Activated naive CD4-positive, alpha-beta T cell treated with anti-CD3 and anti-CD28 coated beads, Interleukin-2, amount 50 U/mL, for 24 hours (primary cell): ENCODE measurements around the gene ADAMTS17.
A peak's percentile ranks its signal among the peaks of the same experiment; 100 is the strongest.

Experiments used
- H3K27ac Mint-ChIP-seq: one replicate; pipeline ENCODE4 v1.8.0; 2021; ENCODE audit warnings: mild to moderate bottlenecking, mixed read lengths
- H3K27me3 Mint-ChIP-seq: one replicate; pipeline ENCODE4 v1.8.0; 2021; ENCODE audit warnings: mixed read lengths
- H3K36me3 Mint-ChIP-seq: one replicate; pipeline ENCODE4 v1.8.0; 2021; ENCODE audit warnings: mixed read lengths
- H3K4me1 Mint-ChIP-seq: one replicate; pipeline ENCODE4 v1.8.0; 2021; ENCODE audit warnings: mixed read lengths
- H3K4me3 Mint-ChIP-seq: one replicate; pipeline ENCODE4 v1.8.0; 2021; ENCODE audit warnings: mild to moderate bottlenecking, mixed read lengths
- H3K9me3 Mint-ChIP-seq: one replicate; pipeline ENCODE4 v1.8.0; 2021; ENCODE audit warnings: mixed read lengths

The ADAMTS17 gene, protein sequence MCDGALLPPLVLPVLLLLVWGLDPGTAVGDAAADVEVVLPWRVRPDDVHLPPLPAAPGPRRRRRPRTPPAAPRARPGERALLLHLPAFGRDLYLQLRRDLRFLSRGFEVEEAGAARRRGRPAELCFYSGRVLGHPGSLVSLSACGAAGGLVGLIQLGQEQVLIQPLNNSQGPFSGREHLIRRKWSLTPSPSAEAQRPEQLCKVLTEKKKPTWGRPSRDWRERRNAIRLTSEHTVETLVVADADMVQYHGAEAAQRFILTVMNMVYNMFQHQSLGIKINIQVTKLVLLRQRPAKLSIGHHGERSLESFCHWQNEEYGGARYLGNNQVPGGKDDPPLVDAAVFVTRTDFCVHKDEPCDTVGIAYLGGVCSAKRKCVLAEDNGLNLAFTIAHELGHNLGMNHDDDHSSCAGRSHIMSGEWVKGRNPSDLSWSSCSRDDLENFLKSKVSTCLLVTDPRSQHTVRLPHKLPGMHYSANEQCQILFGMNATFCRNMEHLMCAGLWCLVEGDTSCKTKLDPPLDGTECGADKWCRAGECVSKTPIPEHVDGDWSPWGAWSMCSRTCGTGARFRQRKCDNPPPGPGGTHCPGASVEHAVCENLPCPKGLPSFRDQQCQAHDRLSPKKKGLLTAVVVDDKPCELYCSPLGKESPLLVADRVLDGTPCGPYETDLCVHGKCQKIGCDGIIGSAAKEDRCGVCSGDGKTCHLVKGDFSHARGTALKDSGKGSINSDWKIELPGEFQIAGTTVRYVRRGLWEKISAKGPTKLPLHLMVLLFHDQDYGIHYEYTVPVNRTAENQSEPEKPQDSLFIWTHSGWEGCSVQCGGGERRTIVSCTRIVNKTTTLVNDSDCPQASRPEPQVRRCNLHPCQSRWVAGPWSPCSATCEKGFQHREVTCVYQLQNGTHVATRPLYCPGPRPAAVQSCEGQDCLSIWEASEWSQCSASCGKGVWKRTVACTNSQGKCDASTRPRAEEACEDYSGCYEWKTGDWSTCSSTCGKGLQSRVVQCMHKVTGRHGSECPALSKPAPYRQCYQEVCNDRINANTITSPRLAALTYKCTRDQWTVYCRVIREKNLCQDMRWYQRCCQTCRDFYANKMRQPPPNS

DNA sequence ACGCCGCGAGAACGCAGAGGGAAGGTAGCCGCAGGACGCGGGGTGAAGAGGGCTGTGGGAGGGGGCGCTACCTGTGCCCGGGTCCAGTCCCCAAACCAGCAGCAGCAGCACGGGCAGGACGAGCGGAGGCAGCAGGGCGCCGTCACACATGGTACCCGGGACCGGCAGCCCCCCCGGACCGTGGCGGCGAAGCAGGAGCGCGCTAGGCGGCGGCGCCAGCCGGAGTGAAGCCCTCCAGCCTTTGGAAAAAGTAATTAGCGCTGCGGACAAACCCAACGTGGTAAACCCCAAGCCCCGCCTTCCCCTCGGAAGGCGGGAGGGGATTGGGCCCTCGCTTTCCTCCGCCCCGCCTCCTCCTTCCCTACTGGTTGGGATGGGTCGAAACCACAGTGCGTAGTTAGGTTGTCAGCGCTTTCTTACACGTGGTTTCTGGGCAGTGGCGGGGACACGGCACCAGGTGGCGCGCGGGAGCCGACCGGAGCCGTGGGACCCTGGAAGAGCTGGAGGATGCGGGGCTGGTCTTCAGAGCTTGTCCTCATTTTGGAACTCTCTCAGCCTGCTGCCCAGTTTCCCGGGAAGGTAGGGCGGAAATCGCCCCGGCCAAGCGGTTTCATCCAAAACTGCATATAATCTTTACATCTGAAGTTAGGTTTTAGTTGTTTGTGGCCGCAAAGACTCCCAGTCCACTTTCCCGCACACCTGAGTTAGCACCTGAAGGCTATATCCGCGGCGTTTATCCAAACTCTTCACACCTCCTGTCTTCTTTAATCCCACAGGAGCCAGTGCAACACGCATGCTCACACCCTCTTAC is at the start of gene ADAMTS17:
TSS of gene ADAMTS17 (minus strand) at position 226 of the 811 bp plus-strand sequence. CDS start at position 150, 76 bp downstream.
- Mint-ChIP-seq H3K4me1 (peaks cover 22% of the 10 kb centered on the region), H3K9me3 (no peaks in the 10 kb centered on the region), H3K27me3 (no peaks in the 10 kb centered on the region), H3K36me3 (no peaks in the 10 kb centered on the region), H3K27ac (peak within 1 kb of the TSS; percentile 35), H3K4me3 (peak within 1 kb of the TSS; percentile 72)

DNA sequence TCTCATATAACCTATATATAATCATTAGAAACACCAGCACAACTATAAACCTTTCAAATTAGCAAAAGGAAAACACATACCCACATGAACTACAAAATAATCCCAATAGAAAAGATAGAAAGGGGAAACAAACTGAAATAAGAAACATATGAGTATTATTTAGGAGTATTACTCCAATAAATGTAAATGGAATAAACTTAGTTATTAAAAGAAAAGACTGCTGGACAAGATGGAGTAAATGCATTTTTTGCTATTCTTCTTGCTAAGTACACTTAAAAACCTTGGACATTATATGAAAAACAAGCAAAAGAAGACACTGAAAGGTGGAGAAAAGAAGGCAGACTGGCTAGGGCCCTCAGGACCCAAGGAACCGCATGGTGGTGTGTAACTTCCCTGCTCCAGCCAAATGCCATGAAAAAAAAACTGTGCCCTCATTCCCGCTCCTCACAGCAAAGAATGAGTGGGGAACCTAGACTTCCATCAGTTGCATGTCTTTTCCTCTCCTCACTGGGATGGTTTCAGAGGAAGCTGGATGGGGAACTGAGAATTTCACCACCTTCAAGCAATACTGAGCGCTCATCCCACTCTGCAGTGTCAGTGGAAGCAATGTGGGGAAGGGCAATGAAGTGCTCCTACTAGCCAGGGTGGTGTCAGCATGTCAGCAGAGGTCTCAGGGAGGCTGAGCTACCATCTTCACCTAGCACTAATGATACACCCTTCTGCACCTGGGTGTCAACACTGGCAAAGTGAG is 43.7 kb upstream of the ADAMTS17 start:
- peaks cover 5% of the 10 kb centered on the region for H3K9me3 Mint-ChIP-seq
- H3K27me3 Mint-ChIP-seq = peaks cover 1% of the 10 kb centered on the region
- H3K4me1 Mint-ChIP-seq = no peaks in the 10 kb centered on the region
- peaks cover 7% of the 10 kb centered on the region for H3K36me3 Mint-ChIP-seq
- H3K4me3 Mint-ChIP-seq = no peak overlapping the region
- H3K27ac Mint-ChIP-seq = no peak overlapping the region

DNA sequence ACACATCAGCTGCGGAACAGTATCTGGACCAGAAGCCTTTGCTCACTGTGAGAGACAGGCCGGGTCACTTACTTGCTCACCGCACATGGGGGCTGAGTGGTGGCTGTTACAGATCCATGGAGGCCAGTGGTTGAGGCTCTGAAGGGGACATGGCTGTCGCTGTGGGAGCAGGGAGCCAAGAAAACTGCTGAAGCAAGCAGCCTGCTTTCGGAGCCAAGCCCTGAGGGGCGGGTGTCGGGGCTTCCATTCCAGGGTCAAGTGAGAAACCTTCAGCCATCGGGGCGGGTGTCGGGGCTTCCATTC is 42.3 kb upstream of the ADAMTS17 start:
- Mint-ChIP-seq H3K27me3 (peaks cover 2% of the 10 kb centered on the region), H3K9me3 (peaks cover 5% of the 10 kb centered on the region), H3K4me3 (no peak overlapping the region), H3K27ac (no peak overlapping the region), H3K4me1 (no peaks in the 10 kb centered on the region), H3K36me3 (peaks cover 7% of the 10 kb centered on the region)

DNA sequence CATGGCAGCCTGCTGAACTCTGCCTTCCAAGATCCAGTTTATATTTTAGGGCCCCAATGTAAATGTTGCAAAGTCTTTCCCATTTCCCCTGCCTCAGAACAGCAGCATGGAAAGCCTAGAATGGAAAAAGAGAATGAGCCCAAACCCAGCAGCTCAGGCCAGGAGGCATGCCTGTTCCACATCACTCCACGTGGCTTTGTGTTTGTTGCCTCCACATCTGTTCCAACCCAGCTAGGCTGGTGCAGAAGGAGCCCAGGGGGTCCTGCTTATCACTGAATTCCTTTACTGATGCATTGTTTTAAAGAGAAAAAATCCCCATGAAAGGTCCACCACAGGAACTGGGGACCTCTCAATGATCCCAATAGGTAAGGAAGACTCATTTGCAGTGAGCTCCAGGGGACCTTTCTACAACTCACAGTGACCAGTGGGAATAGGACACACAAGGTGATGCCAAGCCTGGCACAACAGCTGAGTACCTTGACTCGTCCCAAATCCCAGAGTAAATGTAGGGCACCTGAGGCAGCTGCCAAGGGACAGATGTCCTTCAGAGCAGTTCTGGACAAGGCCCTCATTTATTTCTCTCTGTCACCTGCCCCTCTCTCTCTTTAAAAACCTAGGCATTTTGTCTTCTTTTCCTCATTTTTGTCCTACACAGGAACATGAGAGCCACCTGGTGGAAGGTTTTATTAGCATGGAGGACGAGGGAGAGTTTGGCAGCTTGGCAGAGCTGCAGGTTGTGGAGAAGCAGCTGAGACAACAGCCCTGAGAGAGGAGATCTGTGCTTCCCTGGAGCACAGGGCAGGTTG is 41.7 kb upstream of the ADAMTS17 start:
- H3K9me3 Mint-ChIP-seq = peaks cover 5% of the 10 kb centered on the region
- no peak overlapping the region for H3K4me3 Mint-ChIP-seq
- H3K27me3 Mint-ChIP-seq = peaks cover 2% of the 10 kb centered on the region
- no peak overlapping the region for H3K27ac Mint-ChIP-seq
- H3K36me3 Mint-ChIP-seq = peaks cover 5% of the 10 kb centered on the region
- no peaks in the 10 kb centered on the region for H3K4me1 Mint-ChIP-seq

DNA sequence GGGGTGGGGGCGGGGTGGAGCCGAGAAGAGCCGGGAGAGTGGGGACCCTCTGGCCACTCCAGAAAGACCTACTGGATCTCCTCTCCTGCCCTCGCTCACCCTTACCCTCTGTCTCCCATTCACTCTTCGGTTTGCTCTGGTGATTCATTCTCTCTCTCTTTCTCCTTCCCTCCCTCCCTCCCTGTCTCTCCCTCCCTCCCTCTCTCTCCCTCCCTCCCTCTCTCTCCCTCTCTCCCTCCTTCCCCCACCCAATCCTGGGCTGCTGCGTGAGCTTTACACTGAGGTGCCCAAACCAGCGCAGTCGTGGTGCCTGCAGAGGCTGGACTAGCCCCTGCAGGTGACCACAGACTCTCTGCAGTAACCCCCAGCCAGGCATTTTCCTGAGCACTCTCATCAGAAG is 32.2 kb upstream of the ADAMTS17 start:
- Mint-ChIP-seq H3K9me3 (peaks cover 16% of the 10 kb centered on the region), H3K36me3 (peaks cover 6% of the 10 kb centered on the region), H3K27me3 (peaks cover 36% of the 10 kb centered on the region), H3K4me3 (peak overlapping the region; percentile 68), H3K4me1 (peaks cover 13% of the 10 kb centered on the region), H3K27ac (peak overlapping the region; percentile 59)

DNA sequence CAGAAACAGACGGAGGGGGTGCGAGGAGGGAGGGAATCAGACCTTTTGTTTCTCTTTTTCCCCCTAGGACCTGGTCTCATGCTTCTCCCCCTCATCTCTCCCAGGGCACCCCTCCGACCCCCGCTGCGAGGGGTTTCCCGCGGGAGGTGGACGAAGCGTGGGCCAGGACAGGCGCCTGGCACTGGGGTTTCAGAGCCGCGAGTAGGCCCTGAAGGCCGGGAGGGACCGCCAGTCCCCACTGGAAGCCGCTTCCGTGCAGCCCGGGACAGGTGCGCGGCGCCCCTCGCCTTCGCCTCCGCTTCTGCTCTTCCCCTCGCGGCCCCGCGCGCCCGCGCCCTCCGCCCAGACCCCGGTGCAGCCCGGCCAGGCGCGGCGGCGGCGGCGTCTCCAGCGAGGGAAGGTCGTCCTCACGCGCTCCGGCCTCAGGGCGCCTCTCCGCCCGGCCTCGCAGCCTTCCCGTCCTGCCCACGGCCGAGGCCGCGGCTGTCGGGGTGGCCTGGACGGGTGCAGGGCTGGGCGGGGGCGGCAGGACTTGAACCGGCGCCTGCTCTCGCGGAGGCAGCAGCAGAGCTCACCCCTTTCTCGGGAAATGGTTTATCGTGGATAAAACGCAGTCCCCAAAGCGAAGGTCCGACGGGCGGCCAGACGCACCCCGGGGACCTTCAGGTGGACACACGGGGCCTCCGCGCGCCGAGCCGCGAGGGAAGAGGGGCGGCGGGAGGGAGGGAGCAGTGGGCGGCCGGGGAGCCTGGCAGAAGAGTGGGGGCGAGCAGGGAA is 31.5 kb upstream of the ADAMTS17 start:
- H3K27me3 Mint-ChIP-seq = peaks cover 37% of the 10 kb centered on the region
- peaks cover 13% of the 10 kb centered on the region for H3K4me1 Mint-ChIP-seq
- peaks cover 6% of the 10 kb centered on the region for H3K36me3 Mint-ChIP-seq
- no peak overlapping the region for H3K27ac Mint-ChIP-seq
- peaks cover 16% of the 10 kb centered on the region for H3K9me3 Mint-ChIP-seq
- peak overlapping the region; percentile 56 for H3K4me3 Mint-ChIP-seq

DNA sequence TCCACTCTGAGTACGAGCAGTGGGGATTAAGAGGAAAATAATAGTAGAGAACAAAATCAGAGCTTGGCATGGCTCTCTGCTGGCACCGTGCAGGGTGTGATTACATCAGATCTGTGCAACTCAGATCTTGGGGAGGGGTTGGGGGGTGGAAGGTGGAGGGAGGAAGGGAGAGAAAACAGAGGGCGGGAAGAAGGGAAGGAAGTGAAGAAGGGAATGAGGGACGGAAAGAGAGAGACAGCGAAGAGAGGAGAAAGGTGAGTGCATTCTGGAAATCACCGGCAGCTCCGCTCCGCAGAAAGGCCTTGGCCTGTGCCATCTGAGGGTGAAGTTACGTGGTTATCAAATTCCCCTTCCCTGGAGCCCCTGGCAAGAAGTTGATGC is 31.0 kb upstream of the ADAMTS17 start:
- peak overlapping the region; percentile 56 for H3K4me3 Mint-ChIP-seq
- H3K27me3 Mint-ChIP-seq = peaks cover 38% of the 10 kb centered on the region
- no peak overlapping the region for H3K27ac Mint-ChIP-seq
- H3K4me1 Mint-ChIP-seq = peaks cover 13% of the 10 kb centered on the region
- H3K36me3 Mint-ChIP-seq = peaks cover 6% of the 10 kb centered on the region
- H3K9me3 Mint-ChIP-seq = peaks cover 16% of the 10 kb centered on the region

DNA sequence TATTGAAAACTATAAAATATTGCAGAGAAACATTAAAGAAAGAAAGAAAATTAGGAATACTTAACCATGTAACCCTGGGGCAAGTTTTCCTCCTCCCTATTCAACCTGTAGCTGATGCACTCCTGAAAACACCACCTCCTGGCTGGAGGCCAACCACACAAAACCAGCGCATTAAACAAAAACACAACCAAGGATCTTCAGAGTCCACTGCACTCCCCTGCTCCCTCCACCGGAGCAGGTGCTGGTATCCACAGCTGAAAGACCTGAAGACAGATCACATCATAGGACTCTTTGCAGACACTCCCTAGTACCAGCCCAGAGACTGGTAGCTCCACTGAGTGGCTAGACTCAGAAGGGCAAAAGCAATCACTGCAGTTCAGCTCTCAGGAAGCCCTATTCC is 13.6 kb upstream of the ADAMTS17 start:
- no peaks in the 10 kb centered on the region for H3K36me3 Mint-ChIP-seq
- H3K27ac Mint-ChIP-seq = no peak overlapping the region
- no peak overlapping the region for H3K4me3 Mint-ChIP-seq
- no peaks in the 10 kb centered on the region for H3K9me3 Mint-ChIP-seq
- peaks cover 17% of the 10 kb centered on the region for H3K27me3 Mint-ChIP-seq
- H3K4me1 Mint-ChIP-seq = peaks cover 4% of the 10 kb centered on the region

DNA sequence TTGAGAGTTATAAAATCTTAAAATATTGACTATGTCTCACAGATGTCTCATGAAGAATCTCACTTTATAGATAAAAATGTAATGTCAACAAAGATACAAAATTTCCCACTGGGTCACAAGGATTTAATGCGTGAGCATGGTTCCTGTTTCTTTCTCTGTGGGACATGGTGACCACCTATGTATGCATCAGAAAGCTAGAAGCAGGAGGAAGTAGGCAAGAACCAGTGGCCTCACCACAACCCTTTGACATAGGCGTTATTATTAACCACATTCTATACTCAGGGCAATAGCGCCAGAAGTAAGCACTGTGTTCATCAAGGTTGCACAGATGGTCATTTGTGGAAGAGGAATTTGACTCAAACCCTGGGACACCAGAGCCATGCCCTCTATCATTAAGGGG is 11.7 kb upstream of the ADAMTS17 start:
- Mint-ChIP-seq H3K27ac (no peak overlapping the region), H3K36me3 (no peaks in the 10 kb centered on the region), H3K4me3 (no peak overlapping the region), H3K27me3 (peaks cover 16% of the 10 kb centered on the region), H3K9me3 (no peaks in the 10 kb centered on the region), H3K4me1 (peaks cover 13% of the 10 kb centered on the region)

DNA sequence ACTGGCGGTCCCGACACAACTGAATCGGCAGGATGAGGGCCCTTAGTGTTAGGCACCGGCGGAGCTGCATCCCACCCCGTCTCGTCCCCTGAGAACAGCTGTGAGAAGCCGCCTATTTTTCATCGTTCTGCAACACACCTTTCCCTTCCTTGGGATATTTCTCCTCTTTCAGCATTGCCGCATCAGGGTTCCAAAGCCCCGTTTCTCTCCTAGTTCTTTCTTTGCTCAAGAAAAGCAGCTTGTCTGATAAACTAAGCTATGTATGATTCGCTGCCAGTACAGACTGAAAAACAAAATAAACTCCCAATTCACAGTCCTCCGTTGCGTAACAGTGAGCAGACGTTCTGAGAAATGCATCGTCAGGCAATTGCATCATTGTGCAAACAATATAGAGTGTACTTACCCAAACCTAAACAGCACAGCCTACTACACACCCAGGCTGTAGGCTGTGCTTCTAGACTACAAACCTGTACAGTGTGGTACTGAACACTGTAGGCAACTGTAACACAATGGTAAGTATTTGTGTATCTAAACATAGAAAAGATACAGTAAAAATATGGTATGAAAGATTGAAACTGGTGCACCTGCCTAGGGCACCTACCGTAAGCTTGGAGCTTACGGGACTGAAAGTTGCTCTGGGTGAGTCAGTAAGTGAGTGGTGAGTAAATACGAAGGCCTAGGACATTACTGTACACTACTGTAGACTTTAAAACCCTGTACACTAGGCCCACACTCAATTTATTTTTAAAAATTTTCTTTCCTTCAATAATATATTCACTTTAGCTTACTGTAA is 8.9 kb upstream of the ADAMTS17 start:
- Mint-ChIP-seq H3K27ac (no peak overlapping the region), H3K27me3 (peaks cover 3% of the 10 kb centered on the region), H3K4me1 (peaks cover 13% of the 10 kb centered on the region), H3K9me3 (no peaks in the 10 kb centered on the region), H3K4me3 (peak overlapping the region; percentile 98), H3K36me3 (no peaks in the 10 kb centered on the region)

DNA sequence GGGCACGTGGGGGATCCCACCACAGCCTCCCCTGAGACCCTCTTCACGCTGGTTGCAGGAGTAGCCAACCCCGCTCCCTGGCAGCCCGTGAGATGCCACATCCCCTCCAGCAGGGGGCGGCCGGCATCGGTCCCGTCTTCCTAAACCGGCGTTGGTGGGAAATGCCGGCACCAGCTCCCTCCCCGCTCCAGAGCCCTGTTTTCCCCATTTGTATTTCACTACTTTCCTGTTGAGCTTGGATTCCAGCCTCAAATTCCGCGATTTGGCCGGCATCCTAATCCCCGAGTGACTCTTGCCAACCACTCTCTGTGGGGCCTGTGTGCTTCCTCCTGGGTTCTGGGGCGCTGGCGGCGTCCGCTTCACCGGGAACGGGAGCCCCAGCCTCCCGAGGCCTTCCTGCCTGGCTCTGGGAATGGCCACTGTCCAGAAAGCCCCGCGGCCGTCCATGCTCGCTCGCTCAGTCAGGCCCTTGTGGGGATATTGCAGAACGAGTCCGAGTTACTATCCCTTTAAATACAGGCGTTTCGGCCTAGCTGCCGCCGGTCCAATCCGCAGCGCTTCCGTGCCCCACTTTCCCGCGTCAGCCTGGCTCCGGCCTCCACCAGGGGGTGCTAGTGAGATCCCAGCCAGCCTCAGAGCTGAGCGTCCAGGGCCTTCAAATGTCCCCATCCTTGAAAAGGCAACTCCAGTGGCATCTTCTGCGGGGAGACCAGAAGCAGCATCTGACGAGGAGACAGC is 8.1 kb upstream of the ADAMTS17 start:
- Mint-ChIP-seq H3K27ac (peak overlapping the region; percentile 97), H3K4me1 (peaks cover 13% of the 10 kb centered on the region), H3K36me3 (no peaks in the 10 kb centered on the region), H3K4me3 (peak overlapping the region; percentile 98), H3K9me3 (no peaks in the 10 kb centered on the region), H3K27me3 (no peaks in the 10 kb centered on the region)

DNA sequence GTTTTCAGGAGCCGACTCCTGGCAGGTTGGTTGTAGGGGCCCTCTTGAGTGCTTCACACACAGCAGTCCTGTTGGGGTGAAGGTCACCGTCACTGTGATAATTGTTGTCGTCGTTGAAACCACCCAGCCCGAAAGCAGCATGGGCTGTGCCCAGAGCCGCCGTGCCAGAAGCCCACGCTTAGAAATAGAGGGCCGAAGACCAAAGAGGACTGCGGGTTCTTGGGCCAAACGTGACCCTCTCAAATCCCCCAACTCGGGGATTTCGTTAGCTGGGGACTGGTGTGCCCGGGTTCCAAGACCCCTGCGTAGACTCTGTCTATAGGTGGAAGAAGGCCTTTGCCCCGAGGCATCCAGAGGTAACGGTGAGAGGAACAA is 7.5 kb upstream of the ADAMTS17 start:
- peaks cover 13% of the 10 kb centered on the region for H3K4me1 Mint-ChIP-seq
- H3K36me3 Mint-ChIP-seq = no peaks in the 10 kb centered on the region

More for the DNA sequence above, 7.5 kb upstream of the ADAMTS17 start:
- Mint-ChIP-seq H3K27ac (no peak overlapping the region), H3K27me3 (no peaks in the 10 kb centered on the region), H3K4me3 (peak overlapping the region; percentile 98), H3K9me3 (no peaks in the 10 kb centered on the region)
